ENCODE measurements around the gene CRB1.
"Not testable (repeated sequence)": the region's sequence is repeated elsewhere in the genome, so short reads cannot be mapped to it uniquely, and the experiment has no call there.

Gene CRB1

DNA sequence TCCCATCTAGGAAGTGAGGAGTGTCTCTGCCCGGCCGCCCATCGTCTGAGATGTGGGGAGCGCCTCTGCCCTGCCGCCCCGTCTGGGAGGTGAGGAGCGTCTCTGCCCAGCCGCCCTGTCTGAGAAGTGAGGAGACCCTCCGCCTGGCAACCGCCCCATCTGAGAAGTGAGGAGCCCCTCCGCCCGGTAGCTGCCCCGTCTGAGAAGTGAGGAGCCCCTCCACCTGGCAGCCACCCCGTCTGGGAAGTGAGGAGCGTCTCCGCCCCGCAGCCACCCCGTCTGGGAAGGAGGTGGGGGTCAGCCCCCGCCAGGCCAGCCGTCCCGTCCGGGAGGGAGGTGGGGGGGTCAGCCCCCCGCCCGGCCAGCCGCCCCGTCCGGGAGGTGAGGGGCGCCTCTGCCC is 137.6 kb downstream of the CRB1 start:
- H3K27me3 ChIP-seq (ENCODE audit: control insufficient read depth in 5 of 5, insufficient read depth in 4 of 5, low read length in 5 of 5); H3K4me3 ChIP-seq (ENCODE audit: low read depth in 1 of 5, low read length in 5 of 5); H3K9me3 ChIP-seq (ENCODE audit: control insufficient read depth in 5 of 5, low read length in 5 of 5); H3K9ac ChIP-seq (ENCODE audit: low read length in 5 of 5); H3K36me3 ChIP-seq (ENCODE audit: control insufficient read depth in 5 of 5, insufficient read depth in 5 of 5, low read length in 5 of 5); H3K27ac ChIP-seq (ENCODE audit: low read depth, low read length); H3K4me1 ChIP-seq (ENCODE audit: control insufficient read depth in 5 of 5, insufficient read depth in 5 of 5, low read length in 5 of 5): not testable (repeated sequence)

DNA sequence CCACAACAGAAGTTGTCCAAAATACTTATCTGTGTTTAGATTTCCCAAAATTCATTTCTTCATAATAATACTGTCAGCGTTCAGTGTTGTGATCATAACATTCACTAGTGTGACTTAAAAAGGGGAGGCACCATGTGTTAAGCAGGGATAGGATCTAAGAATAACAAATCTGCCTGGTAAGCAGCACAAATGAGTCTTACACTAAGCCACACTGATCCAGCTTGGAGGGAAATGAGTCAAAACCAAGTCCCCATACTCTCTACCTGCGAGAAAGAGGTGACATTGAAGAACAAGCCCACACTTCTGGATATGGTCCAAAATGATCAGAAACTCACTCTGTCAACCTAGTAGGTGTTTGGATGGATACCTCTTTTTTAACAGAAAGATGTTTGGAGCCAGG is 145.5 kb downstream of the CRB1 start:
- Histone ChIP-seq H3K9me3 (ENCODE audit: control insufficient read depth in 5 of 5, low read length in 5 of 5) (no peaks in the 10 kb centered on the region), H3K4me1 (ENCODE audit: control insufficient read depth in 5 of 5, insufficient read depth in 5 of 5, low read length in 5 of 5) (no peaks in the 10 kb centered on the region), H3K36me3 (ENCODE audit: control insufficient read depth in 5 of 5, insufficient read depth in 5 of 5, low read length in 5 of 5) (no peaks in the 10 kb centered on the region), H3K4me3 (ENCODE audit: low read depth in 1 of 5, low read length in 5 of 5) (no peak overlapping the region), H3K9ac (ENCODE audit: low read length in 5 of 5) (no peak overlapping the region), H3K27me3 (ENCODE audit: control insufficient read depth in 5 of 5, insufficient read depth in 4 of 5, low read length in 5 of 5) (no peaks in the 10 kb centered on the region), H3K27ac (ENCODE audit: low read depth, low read length) (no peak overlapping the region)

DNA sequence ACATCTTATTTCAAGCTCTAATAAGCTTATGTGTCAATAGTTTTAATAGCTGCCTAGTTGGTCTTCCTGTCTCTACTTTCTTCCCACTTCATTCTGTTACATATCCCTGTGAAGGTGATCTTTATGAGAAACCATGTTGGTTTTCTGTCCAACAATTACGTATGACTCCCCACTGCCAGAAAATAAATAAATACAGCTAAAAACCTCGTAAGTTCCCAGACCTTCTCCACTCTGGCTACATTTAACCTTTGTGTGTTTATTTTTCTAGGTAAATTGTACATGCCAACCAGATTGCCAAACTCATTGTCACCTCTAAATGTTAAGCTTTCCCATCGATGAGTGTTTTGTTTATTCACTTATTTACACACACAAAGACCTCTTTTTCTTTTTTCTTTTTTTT is 147.2 kb downstream of the CRB1 start:
- no peaks in the 10 kb centered on the region for H3K36me3 ChIP-seq (ENCODE audit: control insufficient read depth in 5 of 5, insufficient read depth in 5 of 5, low read length in 5 of 5)
- H3K9ac ChIP-seq (ENCODE audit: low read length in 5 of 5) = no peak overlapping the region
- no peak overlapping the region for H3K27ac ChIP-seq (ENCODE audit: low read depth, low read length)
- no peaks in the 10 kb centered on the region for H3K27me3 ChIP-seq (ENCODE audit: control insufficient read depth in 5 of 5, insufficient read depth in 4 of 5, low read length in 5 of 5)
- no peak overlapping the region for H3K4me3 ChIP-seq (ENCODE audit: low read depth in 1 of 5, low read length in 5 of 5)
- no peaks in the 10 kb centered on the region for H3K4me1 ChIP-seq (ENCODE audit: control insufficient read depth in 5 of 5, insufficient read depth in 5 of 5, low read length in 5 of 5)
- no peaks in the 10 kb centered on the region for H3K9me3 ChIP-seq (ENCODE audit: control insufficient read depth in 5 of 5, low read length in 5 of 5)

DNA sequence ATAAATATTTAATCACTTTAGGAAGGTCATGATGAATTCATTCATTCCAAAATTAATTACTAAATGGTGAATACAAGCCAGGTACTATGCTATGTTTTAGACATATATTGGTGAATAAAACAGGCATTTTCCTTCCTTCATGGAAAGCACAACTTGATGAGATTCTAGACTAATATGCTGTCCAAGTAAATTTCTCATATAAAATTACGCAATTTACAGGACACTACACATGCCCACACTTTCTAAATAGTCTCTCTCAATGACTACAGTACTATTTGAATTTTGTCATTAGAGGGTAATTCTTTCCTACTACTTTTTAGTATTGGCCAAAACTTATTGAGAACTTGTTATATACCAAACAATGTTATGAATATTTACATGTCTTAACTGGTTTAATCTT is 150.6 kb downstream of the CRB1 start:
- Histone ChIP-seq H3K36me3 (ENCODE audit: control insufficient read depth in 5 of 5, insufficient read depth in 5 of 5, low read length in 5 of 5) (no peaks in the 10 kb centered on the region), H3K9me3 (ENCODE audit: control insufficient read depth in 5 of 5, low read length in 5 of 5) (no peaks in the 10 kb centered on the region), H3K4me3 (ENCODE audit: low read depth in 1 of 5, low read length in 5 of 5) (no peak overlapping the region), H3K4me1 (ENCODE audit: control insufficient read depth in 5 of 5, insufficient read depth in 5 of 5, low read length in 5 of 5) (no peaks in the 10 kb centered on the region), H3K27ac (ENCODE audit: low read depth, low read length) (no peak overlapping the region), H3K27me3 (ENCODE audit: control insufficient read depth in 5 of 5, insufficient read depth in 4 of 5, low read length in 5 of 5) (no peaks in the 10 kb centered on the region), H3K9ac (ENCODE audit: low read length in 5 of 5) (no peak overlapping the region)

DNA sequence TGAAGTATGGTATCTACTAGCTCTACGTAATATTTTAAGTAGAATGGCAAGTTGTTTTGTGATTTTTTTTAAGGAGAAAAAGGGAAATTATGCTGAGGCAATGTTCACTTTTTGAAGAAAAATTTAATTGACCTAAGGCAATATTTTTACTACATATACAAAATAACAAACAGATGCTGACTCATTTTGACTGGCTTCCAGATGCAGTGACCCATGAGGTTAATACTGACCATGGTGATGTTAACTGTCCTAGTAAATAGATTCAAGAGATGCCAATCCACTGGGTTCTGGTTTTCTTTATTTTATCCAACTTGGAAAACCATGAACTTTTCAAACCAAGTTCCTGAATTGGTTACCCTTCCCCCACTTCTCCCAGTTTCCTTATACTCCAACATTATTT is 154.9 kb downstream of the CRB1 start:
- no peak overlapping the region for H3K9ac ChIP-seq (ENCODE audit: low read length in 5 of 5)
- H3K27ac ChIP-seq (ENCODE audit: low read depth, low read length) = no peak overlapping the region
- H3K27me3 ChIP-seq (ENCODE audit: control insufficient read depth in 5 of 5, insufficient read depth in 4 of 5, low read length in 5 of 5) = no peaks in the 10 kb centered on the region
- H3K4me1 ChIP-seq (ENCODE audit: control insufficient read depth in 5 of 5, insufficient read depth in 5 of 5, low read length in 5 of 5) = no peaks in the 10 kb centered on the region
- H3K4me3 ChIP-seq (ENCODE audit: low read depth in 1 of 5, low read length in 5 of 5) = no peak overlapping the region
- H3K9me3 ChIP-seq (ENCODE audit: control insufficient read depth in 5 of 5, low read length in 5 of 5) = no peaks in the 10 kb centered on the region
- H3K36me3 ChIP-seq (ENCODE audit: control insufficient read depth in 5 of 5, insufficient read depth in 5 of 5, low read length in 5 of 5) = no peaks in the 10 kb centered on the region

DNA sequence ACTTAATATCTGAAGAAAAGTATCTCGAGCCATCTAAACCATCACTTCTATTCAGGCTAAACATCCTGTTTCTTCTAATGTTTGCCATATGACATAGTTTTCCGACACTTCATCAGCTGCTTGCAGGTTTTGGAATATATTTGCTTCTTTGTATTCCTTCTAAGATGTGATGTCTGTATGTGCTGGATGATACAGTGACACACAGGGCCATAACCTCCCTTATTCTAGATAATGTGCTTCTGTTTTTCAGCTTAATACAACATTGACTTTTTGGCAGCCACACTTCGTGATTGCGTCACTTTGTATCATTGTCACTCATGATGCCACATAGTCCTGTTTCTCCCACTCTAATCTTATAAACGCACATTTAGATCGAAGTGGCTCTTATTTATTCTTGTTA is 156.3 kb downstream of the CRB1 start:
- Histone ChIP-seq H3K4me3 (ENCODE audit: low read depth in 1 of 5, low read length in 5 of 5) (no peak overlapping the region), H3K27me3 (ENCODE audit: control insufficient read depth in 5 of 5, insufficient read depth in 4 of 5, low read length in 5 of 5) (no peaks in the 10 kb centered on the region), H3K9ac (ENCODE audit: low read length in 5 of 5) (no peak overlapping the region), H3K36me3 (ENCODE audit: control insufficient read depth in 5 of 5, insufficient read depth in 5 of 5, low read length in 5 of 5) (no peaks in the 10 kb centered on the region), H3K27ac (ENCODE audit: low read depth, low read length) (no peak overlapping the region), H3K4me1 (ENCODE audit: control insufficient read depth in 5 of 5, insufficient read depth in 5 of 5, low read length in 5 of 5) (no peaks in the 10 kb centered on the region), H3K9me3 (ENCODE audit: control insufficient read depth in 5 of 5, low read length in 5 of 5) (no peaks in the 10 kb centered on the region)

DNA sequence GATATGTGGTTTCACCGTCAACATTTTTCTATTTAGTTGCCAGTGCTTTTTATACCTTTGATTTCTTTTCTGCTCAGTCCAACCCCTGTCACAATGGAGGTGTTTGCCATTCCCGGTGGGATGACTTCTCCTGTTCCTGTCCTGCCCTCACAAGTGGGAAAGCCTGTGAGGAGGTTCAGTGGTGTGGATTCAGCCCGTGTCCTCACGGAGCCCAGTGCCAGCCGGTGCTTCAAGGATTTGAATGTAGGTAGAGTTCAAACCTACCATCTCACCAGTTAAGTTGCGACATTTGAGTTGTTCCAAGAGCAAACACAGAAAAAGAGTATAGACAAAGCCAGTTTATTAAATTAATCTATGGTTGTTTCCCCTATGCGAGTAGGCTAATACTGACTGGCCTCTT is 161.3 kb downstream of the CRB1 start:
- H3K9me3 ChIP-seq (ENCODE audit: control insufficient read depth in 5 of 5, low read length in 5 of 5) = no peaks in the 10 kb centered on the region
- no peaks in the 10 kb centered on the region for H3K4me1 ChIP-seq (ENCODE audit: control insufficient read depth in 5 of 5, insufficient read depth in 5 of 5, low read length in 5 of 5)
- no peak overlapping the region for H3K27ac ChIP-seq (ENCODE audit: low read depth, low read length)
- H3K9ac ChIP-seq (ENCODE audit: low read length in 5 of 5) = no peak overlapping the region
- H3K27me3 ChIP-seq (ENCODE audit: control insufficient read depth in 5 of 5, insufficient read depth in 4 of 5, low read length in 5 of 5) = no peaks in the 10 kb centered on the region
- no peaks in the 10 kb centered on the region for H3K36me3 ChIP-seq (ENCODE audit: control insufficient read depth in 5 of 5, insufficient read depth in 5 of 5, low read length in 5 of 5)
- no peak overlapping the region for H3K4me3 ChIP-seq (ENCODE audit: low read depth in 1 of 5, low read length in 5 of 5)

DNA sequence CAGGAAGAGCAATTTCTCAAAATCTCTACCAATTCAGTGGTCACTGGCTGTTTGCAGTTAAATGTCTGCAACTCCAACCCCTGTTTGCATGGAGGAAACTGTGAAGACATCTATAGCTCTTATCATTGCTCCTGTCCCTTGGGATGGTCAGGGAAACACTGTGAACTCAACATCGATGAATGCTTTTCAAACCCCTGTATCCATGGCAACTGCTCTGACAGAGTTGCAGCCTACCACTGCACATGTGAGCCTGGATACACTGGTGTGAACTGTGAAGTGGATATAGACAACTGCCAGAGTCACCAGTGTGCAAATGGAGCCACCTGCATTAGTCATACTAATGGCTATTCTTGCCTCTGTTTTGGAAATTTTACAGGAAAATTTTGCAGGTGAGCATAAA is 167.2 kb downstream of the CRB1 start:
- Histone ChIP-seq H3K9ac (ENCODE audit: low read length in 5 of 5) (no peak overlapping the region), H3K27ac (ENCODE audit: low read depth, low read length) (no peak overlapping the region), H3K27me3 (ENCODE audit: control insufficient read depth in 5 of 5, insufficient read depth in 4 of 5, low read length in 5 of 5) (no peaks in the 10 kb centered on the region), H3K4me1 (ENCODE audit: control insufficient read depth in 5 of 5, insufficient read depth in 5 of 5, low read length in 5 of 5) (no peaks in the 10 kb centered on the region), H3K4me3 (ENCODE audit: low read depth in 1 of 5, low read length in 5 of 5) (no peak overlapping the region), H3K36me3 (ENCODE audit: control insufficient read depth in 5 of 5, insufficient read depth in 5 of 5, low read length in 5 of 5) (no peaks in the 10 kb centered on the region), H3K9me3 (ENCODE audit: control insufficient read depth in 5 of 5, low read length in 5 of 5) (no peaks in the 10 kb centered on the region)

DNA sequence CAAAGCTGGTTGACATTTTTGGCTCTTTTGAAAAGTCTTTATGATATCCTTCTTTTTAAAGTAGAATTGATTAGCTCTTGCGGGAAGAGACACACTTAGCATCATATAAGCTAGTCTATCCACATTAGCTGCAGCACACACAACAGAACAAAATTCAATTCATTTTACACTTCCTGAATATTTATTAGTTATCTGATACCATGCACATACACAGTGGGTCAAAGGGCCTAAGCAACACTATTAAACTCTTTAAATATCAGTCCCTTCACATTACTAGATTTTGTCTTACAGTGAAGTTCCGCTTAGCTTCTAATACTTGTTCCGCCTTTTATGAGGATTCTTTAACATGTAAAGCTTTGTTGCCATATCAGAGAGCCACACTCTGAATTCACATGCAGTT is 169.5 kb downstream of the CRB1 start:
- Histone ChIP-seq H3K4me1 (ENCODE audit: control insufficient read depth in 5 of 5, insufficient read depth in 5 of 5, low read length in 5 of 5) (no peaks in the 10 kb centered on the region), H3K9me3 (ENCODE audit: control insufficient read depth in 5 of 5, low read length in 5 of 5) (no peaks in the 10 kb centered on the region), H3K27ac (ENCODE audit: low read depth, low read length) (no peak overlapping the region), H3K27me3 (ENCODE audit: control insufficient read depth in 5 of 5, insufficient read depth in 4 of 5, low read length in 5 of 5) (no peaks in the 10 kb centered on the region), H3K36me3 (ENCODE audit: control insufficient read depth in 5 of 5, insufficient read depth in 5 of 5, low read length in 5 of 5) (no peaks in the 10 kb centered on the region), H3K4me3 (ENCODE audit: low read depth in 1 of 5, low read length in 5 of 5) (no peak overlapping the region), H3K9ac (ENCODE audit: low read length in 5 of 5) (no peak overlapping the region)

DNA sequence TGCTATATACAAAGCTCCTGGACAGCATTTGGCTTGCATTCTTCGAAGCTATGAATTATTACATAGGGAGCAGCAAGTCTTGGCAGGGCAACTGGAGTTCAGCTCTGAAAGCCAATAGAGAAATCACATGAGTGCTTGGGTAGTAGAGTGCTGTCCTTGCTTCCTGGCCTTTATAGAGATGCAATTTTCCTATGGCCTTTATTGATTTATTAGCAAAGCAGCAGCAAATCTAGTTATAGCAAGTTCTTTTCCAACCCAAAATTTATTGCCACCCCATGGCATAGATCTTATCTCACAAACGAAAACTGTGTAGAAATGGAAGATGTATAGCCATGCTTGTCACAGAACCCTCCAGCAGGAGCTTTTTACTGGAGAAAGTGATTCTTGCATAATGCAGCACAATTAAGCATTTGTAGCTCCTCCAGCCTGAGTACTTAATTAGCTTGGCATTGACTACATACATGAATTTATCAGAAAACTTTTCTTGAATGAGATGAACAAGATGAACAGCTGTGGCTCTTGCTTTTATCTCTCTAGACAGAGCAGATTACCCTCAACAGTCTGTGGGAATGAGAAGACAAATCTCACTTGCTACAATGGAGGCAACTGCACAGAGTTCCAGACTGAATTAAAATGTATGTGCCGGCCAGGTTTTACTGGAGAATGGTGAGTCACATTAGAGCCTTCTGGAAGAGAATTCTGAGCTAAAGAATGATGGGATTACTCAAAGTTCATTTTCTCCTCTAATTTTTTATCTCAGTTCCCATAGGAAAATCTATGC is 170.1 kb downstream of the CRB1 start:
- Histone ChIP-seq H3K4me1 (ENCODE audit: control insufficient read depth in 5 of 5, insufficient read depth in 5 of 5, low read length in 5 of 5) (no peaks in the 10 kb centered on the region), H3K27ac (ENCODE audit: low read depth, low read length) (no peak overlapping the region), H3K27me3 (ENCODE audit: control insufficient read depth in 5 of 5, insufficient read depth in 4 of 5, low read length in 5 of 5) (no peaks in the 10 kb centered on the region), H3K9me3 (ENCODE audit: control insufficient read depth in 5 of 5, low read length in 5 of 5) (no peaks in the 10 kb centered on the region), H3K36me3 (ENCODE audit: control insufficient read depth in 5 of 5, insufficient read depth in 5 of 5, low read length in 5 of 5) (no peaks in the 10 kb centered on the region), H3K9ac (ENCODE audit: low read length in 5 of 5) (no peak overlapping the region), H3K4me3 (ENCODE audit: low read depth in 1 of 5, low read length in 5 of 5) (no peak overlapping the region)

All from subcutaneous abdominal adipose tissue (tissue), 5 donors.